Fibroblast of lung (primary cell): ENCODE measurements around the gene KCNJ6. TPM values are rescaled to one million over a fixed set of nuclear protein-coding genes. Genes with fewer than 3 reads are reported as not detected.

Experiments used
- DNase-seq, 2 donors: peaks; one replicate each; pipeline versions ENCODE4 v3.0.0 to v3.0.0-alpha.2; 2010; ENCODE audit warnings: low read depth in 2 of 2
- H2AFZ ChIP-seq: 2 replicates; pipeline ENCODE4 v1.5.1; 2012; ENCODE audit warnings: low read length, control low read depth, inconsistent platforms
- H3K27ac ChIP-seq: 2 replicates; pipeline ENCODE4 v1.5.1; 2011; ENCODE audit warnings: low read length, control low read depth; ENCODE audit not compliant: insufficient read depth
- H3K27me3 ChIP-seq: 2 replicates; pipeline ENCODE4 v1.5.1; 2011; ENCODE audit warnings: mild to moderate bottlenecking, low read length; ENCODE audit not compliant: control insufficient read depth, insufficient read depth
- H3K36me3 ChIP-seq: 2 replicates; pipeline ENCODE4 v1.5.1; 2011; ENCODE audit warnings: low read length; ENCODE audit not compliant: control insufficient read depth, insufficient read depth
- H3K4me1 ChIP-seq: 2 replicates; pipeline ENCODE4 v1.5.1; 2011; ENCODE audit warnings: low read length; ENCODE audit not compliant: control insufficient read depth, insufficient read depth; ENCODE audit errors: extremely low read depth
- H3K4me2 ChIP-seq: 2 replicates; pipeline ENCODE4 v1.5.1; 2011; ENCODE audit warnings: low read length, control low read depth; ENCODE audit not compliant: insufficient read depth; ENCODE audit errors: extremely low read depth
- H3K4me3 ChIP-seq, 4 experiments: fragments of 200-600 bp in 1 of 4; sonication (generic) in 1 of 4; replicated peaks in 1 of 4; 2 replicates each; pipeline ENCODE4 v1.5.1; 2011 to 2016; ENCODE audit warnings: low read length in 4 of 4, low read depth in 3 of 4, mild to moderate bottlenecking in 3 of 4, control low read depth in 2 of 4, inconsistent platforms in 1 of 4, mixed read lengths in 1 of 4; ENCODE audit not compliant: insufficient read depth in 1 of 4; ENCODE audit errors: control extremely low read depth in 1 of 4
- H3K79me2 ChIP-seq: 2 replicates; pipeline ENCODE4 v1.5.1; 2012; ENCODE audit warnings: mild to moderate bottlenecking, low read length, inconsistent platforms; ENCODE audit not compliant: control insufficient read depth, insufficient read depth
- H3K9ac ChIP-seq: 2 replicates; pipeline ENCODE4 v1.5.1; 2011; ENCODE audit warnings: mild to moderate bottlenecking, low read length, control low read depth; ENCODE audit not compliant: insufficient read depth
- H3K9me3 ChIP-seq: 2 replicates; pipeline ENCODE4 v1.5.1; 2012; ENCODE audit warnings: low read depth, low read length; ENCODE audit not compliant: control insufficient read depth, insufficient read depth
- H4K20me1 ChIP-seq: 2 replicates; pipeline ENCODE4 v1.5.1; 2011; ENCODE audit warnings: low read length; ENCODE audit not compliant: control insufficient read depth, insufficient read depth; ENCODE audit errors: extremely low read depth
- EZH2 ChIP-seq: IDR thresholded peaks from 2 replicates; pipeline ENCODE4 v1.5.1; 2012; ENCODE audit warnings: low read length, control low read depth, mild to moderate bottlenecking; ENCODE audit errors: missing control alignments
- polyA plus RNA-seq, 2 donors: library from polyadenylated mRNA; depleted of rRNA in 1 of 2; stranded (reverse) in 1 of 2; unstranded in 1 of 2; fragments of >200 nt; gene quantifications; 2 replicates each; pipeline ENCODE4 v1.2.1, GENCODE V29; 2011 to 2012; ENCODE audit warnings: missing spikeins in 1 of 2
- total RNA-seq: library from RNA; depleted of rRNA; stranded (reverse); fragments of >200 nt; gene quantifications from 2 replicates; pipeline ENCODE4 v1.2.1, GENCODE V29; 2014
- TF ChIP-seq, protein P1 (sequence below), 2 donors: IDR thresholded peaks in 1 of 2; conservative IDR thresholded peaks in 1 of 2; 1 replicate in 1 of 2; 2 replicates in 1 of 2; pipeline ENCODE4 v1.5.1; 2011 to 2012; ENCODE audit warnings: low read length in 2 of 2, control low read depth in 1 of 2, inconsistent platforms in 1 of 2, low read depth in 1 of 2, mild to moderate bottlenecking in 1 of 2

Gene KCNJ6
- total and polyA plus RNA-seq, 2 donors (not counting 1 experiment from before 2014, with no cell fraction given) = under 0.01 to 7.6 TPM

DNA sequence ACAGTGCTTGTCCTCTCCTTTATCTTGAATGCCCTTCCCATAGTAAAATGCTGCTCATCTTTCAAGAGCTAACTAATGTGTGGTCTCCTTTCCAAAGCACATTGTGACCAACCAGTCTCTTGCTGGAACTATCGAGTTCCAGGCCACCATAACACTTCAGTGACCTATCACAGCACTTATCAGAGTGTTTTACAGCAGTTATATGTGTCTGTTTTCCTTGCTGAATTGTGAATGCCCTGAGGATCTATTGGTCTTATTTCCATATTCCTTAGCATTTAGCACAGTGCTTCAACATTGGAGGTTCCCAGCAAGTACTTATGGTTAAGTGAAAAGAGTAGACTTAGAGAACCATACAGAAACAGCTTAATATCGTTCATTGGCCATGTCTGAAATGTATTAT, 285.4 kb downstream of the KCNJ6 start:
- no peak overlapping the region for H2AFZ ChIP-seq
- H3K9ac ChIP-seq = no peak overlapping the region

GRCh38 chr21:37628362-37628761, 287.9 kb downstream of the KCNJ6 start:
- H3K27ac ChIP-seq = no peak overlapping the region
- H2AFZ ChIP-seq = no peak overlapping the region
- no peak for DNase-seq
- H3K4me1 ChIP-seq = no peaks in the 10 kb centered on the region
- no peak for TF ChIP-seq EZH2
- TF ChIP-seq, protein P1, sequence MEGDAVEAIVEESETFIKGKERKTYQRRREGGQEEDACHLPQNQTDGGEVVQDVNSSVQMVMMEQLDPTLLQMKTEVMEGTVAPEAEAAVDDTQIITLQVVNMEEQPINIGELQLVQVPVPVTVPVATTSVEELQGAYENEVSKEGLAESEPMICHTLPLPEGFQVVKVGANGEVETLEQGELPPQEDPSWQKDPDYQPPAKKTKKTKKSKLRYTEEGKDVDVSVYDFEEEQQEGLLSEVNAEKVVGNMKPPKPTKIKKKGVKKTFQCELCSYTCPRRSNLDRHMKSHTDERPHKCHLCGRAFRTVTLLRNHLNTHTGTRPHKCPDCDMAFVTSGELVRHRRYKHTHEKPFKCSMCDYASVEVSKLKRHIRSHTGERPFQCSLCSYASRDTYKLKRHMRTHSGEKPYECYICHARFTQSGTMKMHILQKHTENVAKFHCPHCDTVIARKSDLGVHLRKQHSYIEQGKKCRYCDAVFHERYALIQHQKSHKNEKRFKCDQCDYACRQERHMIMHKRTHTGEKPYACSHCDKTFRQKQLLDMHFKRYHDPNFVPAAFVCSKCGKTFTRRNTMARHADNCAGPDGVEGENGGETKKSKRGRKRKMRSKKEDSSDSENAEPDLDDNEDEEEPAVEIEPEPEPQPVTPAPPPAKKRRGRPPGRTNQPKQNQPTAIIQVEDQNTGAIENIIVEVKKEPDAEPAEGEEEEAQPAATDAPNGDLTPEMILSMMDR (conservative IDR thresholded peaks at IDR 0.05 in 1 of 2, IDR thresholded peaks at IDR 0.05 in 1 of 2; ENCODE audit: low read depth in 1 of 2, low read length in 2 of 2) = no peak
- no peaks in the 10 kb centered on the region for H3K79me2 ChIP-seq
- peaks cover 10% of the 10 kb centered on the region for H3K27me3 ChIP-seq
- no peaks in the 10 kb centered on the region for H3K9me3 ChIP-seq
- no peak overlapping the region for H3K4me2 ChIP-seq
- H3K9ac ChIP-seq = no peak overlapping the region
- H3K36me3 ChIP-seq = no peaks in the 10 kb centered on the region
- H3K4me3 ChIP-seq = no peak overlapping the region
- H4K20me1 ChIP-seq = no peaks in the 10 kb centered on the region

More for the DNA sequence above, 285.4 kb downstream of the KCNJ6 start:
- TF ChIP-seq, protein P1 (conservative IDR thresholded peaks at IDR 0.05 in 1 of 2, IDR thresholded peaks at IDR 0.05 in 1 of 2; ENCODE audit: low read depth in 1 of 2, low read length in 2 of 2) = no peak
- H3K27ac ChIP-seq = no peak overlapping the region
- H3K4me2 ChIP-seq = no peak overlapping the region
- DNase-seq = no peak
- no peaks in the 10 kb centered on the region for H3K79me2 ChIP-seq
- H3K9me3 ChIP-seq = no peaks in the 10 kb centered on the region
- no peak overlapping the region for H3K4me3 ChIP-seq
- H3K36me3 ChIP-seq = no peaks in the 10 kb centered on the region
- H3K27me3 ChIP-seq = peaks cover 10% of the 10 kb centered on the region
- H3K4me1 ChIP-seq = no peaks in the 10 kb centered on the region
- no peaks in the 10 kb centered on the region for H4K20me1 ChIP-seq

DNA sequence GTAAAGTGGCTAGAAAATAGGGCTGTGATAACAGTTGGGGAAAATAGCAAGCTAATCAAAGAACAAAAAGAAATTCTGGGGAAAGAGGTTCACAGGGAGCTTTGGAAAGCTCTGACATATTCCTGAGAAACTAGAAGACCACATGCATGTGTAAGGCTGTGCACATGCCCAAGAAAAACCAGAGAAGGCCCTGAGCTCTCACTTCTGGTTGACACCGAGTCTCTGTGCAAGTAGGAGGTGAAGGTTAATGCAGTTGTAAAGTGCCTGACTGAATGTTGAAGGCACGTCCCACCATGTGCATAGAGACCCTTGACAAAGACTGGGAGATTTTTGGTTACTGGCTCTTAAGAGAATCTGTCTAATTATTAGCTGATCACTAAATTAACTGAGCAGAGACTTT, 288.7 kb downstream of the KCNJ6 start:
- H3K9ac ChIP-seq = no peak overlapping the region
- H3K4me2 ChIP-seq = no peak overlapping the region
- no peaks in the 10 kb centered on the region for H4K20me1 ChIP-seq
- no peaks in the 10 kb centered on the region for H3K79me2 ChIP-seq
- no peaks in the 10 kb centered on the region for H3K4me1 ChIP-seq
- H3K9me3 ChIP-seq = no peaks in the 10 kb centered on the region
- no peaks in the 10 kb centered on the region for H3K36me3 ChIP-seq
- peaks cover 10% of the 10 kb centered on the region for H3K27me3 ChIP-seq
- H2AFZ ChIP-seq = no peak overlapping the region
- H3K27ac ChIP-seq = no peak overlapping the region
- H3K4me3 ChIP-seq = no peak overlapping the region
- no peak for DNase-seq
- TF ChIP-seq, protein P1 (conservative IDR thresholded peaks at IDR 0.05 in 1 of 2, IDR thresholded peaks at IDR 0.05 in 1 of 2; ENCODE audit: low read depth in 1 of 2, low read length in 2 of 2) = no peak
- TF ChIP-seq EZH2 = no peak
